GM15510 (cell line): ENCODE results near the gene PLCE1.

Experiments used
- POLR2A ChIP-seq: IDR thresholded peaks from 3 replicates; pipeline ENCODE4 v1.6.1; 2011; ENCODE audit warnings: borderline replicate concordance; ENCODE audit not compliant: insufficient read length; ENCODE audit errors: extremely low read depth

PLCE1 gene

DNA sequence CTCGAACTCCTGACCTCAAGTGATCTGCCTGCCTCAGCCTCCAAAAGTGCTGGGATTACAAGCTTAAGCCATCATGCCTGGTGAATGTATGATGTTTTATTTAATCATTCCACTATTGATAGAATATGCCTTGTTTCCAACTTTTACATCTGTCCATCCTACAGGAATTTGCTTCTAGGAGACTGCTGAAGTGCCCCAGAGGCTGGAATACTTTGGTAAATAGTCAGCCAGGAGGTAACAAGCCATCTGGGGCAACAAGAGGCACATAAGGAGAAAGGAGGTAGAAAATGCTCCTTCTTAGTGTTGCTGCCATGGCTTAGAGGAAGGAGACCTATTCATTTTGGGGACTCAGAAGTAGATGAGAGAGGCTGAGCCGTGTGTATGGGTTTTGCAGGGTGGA lies 14.8 kb downstream of the PLCE1 start:
- TF ChIP-seq POLR2A, result no peak

DNA sequence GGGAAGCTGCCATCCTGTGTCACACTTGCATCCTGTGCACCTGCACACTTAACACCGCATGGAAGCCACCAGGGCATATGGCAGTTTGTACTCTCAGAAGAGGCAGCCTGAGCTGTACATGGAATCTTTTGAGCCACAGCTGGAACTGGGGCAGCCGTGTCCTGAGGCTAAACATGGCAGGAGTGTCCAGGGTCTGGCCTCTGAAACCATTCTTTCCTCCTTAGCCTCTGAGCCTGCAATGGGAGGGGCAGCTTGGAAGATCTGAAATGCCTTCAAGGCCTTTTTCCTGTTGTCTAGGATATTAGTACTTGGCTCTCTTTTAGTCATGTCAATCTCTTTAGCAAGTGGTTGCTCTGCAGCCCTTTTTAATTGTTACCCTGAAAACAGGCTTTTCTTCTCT lies 16.4 kb downstream of the PLCE1 start:
- no peak for TF ChIP-seq POLR2A

DNA sequence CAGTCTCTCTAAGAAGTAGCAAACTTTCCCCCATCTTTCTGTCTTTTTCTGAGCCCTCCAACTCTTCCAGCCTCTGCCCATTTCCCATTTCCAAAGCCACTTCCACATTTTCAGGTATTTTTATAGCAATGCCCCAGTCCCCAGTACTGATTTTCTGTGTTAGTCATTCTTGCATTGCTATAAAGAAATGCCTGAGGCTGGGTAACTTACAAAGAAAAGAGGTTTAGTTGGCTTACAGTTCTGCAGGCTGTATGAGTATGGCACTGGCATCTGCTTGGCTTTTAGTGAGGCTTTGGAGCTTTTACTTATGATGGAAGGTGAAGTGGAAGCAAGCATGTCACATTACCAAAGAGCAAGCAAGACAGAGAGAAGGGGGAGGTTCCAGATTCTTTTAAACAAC lies 17.2 kb downstream of the PLCE1 start:
- TF ChIP-seq POLR2A, result no peak

DNA sequence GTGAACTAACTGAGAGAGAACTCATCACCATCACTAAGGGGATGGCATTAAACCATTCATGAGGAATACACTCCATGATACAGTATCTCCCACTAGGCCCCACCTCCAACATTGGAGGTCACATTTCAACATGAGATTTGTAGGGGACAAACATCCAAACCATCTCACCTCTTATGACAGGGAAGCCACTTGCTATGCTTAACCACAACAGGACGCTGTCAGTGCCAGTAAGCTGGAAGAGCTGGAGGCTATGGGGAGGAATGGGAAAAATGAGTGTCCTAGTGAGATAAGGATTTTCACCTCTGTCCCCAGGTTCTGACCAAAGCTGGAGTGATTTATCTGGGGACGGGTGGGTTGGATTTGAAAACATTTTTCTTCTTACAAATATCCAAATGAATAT lies 17.6 kb downstream of the PLCE1 start:
- no peak for TF ChIP-seq POLR2A

DNA sequence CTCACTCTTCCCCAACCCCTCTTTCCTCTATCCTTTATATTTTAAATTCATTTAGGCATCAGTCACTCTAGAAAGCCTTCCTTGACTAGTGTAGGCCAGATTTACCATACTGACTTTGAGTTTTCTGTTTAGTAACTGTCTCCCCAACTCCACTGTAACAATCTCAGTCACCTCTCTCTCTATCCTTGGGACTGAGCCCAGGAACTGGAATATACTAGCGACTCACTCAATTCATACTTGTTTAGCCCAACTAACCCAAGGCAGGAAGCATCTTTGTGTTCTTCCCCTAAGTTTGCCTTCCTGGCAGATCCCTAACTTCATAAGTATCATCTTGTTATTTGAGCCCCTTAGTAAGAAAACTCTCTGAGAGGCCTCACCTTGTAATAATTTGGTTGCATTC lies 19.1 kb downstream of the PLCE1 start:
- TF ChIP-seq POLR2A, result no peak

DNA sequence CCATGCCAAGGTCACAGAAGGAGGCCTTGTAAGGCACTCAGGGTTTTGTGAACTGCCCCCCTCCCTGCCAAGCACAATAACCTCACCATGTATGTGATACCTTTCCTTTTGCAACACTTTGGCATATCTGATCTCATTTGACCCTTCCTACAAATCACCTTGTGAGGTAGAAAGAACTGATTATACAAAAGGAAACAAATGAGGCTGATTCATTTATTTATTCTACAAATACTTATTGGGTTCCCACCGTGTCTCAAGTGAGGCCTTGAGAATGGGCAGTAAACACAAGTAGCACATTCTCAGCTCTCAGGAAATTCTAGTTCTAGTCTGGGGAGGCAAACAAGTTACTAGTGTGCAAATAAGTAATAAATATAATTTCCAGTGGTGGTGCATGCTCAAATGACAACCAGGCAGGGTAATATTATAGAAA lies 19.6 kb downstream of the PLCE1 start:
- no peak for TF ChIP-seq POLR2A

DNA sequence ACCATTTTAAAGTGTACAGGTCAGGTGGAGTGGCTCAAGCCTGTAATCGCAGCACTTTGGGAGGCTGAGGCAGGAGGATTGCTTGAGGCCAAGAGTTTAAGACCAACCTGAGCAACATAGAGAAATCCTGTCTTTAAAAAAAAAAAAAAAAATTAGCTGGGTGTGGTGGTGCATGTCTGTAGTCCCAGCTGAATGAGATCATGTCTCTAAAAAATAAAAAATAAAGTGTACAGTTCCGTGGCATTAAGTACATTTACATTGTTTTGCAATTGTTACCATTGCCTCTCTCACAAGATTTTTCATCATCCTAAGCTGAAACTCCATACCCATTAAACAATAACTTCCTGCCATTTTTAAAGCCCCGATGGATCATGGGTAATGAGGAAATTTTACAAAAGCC lies 20.6 kb downstream of the PLCE1 start:
- TF ChIP-seq POLR2A, result no peak

DNA sequence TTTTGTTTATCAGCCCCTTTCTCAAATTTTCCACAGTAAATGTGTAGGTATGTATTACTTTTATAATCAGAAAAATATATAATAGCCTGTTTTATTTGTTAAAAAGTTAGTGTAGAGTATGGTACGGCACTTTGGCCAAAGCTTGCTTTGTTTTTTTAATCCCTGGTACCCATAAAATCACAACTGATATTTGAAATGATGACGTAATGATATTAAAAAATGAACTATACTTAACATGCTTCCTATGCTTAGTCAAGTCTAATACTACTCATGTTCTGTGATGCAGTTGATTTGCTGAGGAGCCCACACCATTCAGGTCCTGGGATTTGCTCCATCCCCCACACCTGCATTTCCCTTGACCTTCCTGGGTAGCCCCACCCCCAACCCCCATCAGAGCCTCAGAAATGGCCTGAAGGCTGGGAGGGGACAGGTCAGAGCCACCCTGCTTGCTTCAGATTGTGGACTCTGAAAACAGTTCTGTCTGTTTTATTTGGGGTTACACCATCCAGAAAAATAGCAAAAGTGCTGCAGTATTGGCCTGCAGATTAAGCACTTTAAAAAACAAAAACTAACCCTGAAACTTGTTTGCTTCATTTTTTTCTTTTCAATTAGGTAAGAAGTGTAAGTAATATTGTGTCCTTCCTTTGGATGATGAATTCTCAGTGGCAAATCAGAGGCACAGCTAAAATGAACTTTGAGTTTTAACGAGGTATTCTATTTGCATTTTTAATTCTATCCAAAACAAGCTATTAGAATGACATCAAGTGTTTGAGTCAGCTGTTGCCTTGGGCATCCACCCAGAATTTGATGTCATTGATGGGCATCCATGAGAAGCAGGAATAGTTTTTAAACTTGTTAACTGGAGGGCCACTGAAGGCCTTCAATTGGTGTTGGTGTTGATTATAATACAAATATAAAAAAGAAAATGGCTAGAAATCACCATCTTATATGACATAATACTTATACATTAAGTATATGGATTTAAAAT lies 23.3 kb downstream of the PLCE1 start:
- no peak for TF ChIP-seq POLR2A

DNA sequence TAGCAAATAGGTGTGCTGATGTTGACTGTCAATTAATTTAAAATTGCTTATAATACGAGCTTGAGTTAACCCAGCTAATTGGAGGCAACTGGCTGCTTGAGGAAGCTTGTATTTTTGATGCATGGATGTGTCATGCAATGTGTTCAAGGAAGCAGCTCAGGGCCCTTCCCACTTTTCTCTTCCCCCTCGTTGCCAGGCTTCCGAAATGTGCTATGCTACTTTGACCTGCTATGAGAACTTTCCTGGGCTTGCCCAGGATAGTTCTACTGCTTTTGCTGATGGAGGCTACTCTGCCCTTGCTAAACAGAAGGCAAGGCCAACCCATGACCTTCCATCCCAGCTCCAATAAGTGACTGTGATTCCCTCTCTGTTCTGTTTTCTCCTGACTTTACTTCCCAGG lies 24.4 kb downstream of the PLCE1 start:
- TF ChIP-seq POLR2A, result no peak

DNA sequence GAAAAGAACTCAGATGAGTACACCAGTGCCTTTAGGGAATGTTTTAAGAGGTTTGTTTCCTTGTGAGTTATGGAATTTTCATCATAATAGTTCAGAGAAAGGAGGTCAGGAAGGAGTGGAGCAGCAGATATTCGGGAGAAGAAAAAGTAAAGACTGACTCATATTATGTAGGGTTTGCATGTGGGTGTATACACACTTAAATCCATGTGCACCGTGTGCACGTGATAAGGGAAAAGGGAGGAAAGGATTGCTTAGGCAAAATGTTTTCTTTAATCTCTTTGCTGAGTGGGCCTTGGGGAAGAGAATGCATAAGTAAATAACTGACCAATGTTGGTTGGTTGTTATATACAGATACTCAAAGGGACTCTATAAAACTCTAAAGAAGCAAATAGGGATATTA lies 30.2 kb downstream of the PLCE1 start:
- TF ChIP-seq POLR2A, result no peak

DNA sequence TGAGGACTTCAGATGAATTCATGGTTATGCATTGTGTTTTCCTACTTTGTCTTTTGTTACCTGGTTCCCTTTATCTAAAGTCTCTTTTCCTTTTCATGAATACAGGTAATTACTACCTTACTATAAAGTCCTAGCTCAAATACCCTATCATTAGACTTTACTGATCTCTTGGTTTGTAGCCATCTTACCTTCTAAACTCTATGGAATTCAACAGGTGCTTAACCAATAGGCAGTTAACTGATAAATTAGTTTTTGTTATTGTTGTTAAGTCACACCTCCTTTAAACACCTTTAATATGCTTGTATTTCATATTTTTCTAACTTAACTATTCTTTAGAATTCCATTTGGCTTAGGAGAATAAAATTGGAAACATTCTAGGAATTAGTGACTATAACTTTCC lies 30.7 kb downstream of the PLCE1 start:
- TF ChIP-seq POLR2A, result no peak

DNA sequence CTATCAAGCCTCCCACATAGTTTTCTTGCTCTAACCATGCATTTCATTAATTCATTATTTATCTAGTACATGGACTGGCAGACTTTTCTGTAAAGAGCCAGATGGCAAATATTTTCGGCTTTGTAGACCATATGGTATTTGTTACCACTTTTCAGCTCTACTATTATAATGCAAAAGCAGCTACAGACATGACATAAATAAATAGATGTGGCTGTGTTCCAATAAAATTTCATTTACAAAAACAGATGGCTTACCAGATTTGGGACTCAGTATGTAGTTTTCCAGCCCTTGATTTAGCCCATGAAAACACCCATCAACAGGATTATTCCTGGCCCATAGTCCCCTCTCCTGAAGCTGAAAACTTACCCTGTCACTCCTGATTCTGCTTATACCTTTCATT lies 32.1 kb downstream of the PLCE1 start:
- TF ChIP-seq POLR2A, result no peak

DNA sequence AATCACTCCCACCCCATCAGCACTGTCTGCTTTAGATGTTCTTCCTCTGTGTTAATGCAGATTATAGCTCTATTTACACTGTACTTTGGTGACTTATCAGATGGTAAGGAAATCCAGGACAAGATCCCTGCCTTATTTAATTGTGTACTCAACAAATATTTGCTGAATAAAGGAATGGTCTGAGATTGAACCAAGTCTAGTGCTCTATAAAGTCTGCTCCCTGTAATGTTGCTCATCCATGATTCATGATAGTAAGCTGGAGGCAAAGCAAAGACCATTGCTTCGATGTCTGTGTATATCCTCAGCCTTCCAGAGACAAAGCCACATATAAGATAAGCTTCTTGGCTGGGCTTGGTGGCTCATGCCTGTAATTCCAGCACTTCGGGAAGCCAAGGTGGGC lies 33.5 kb downstream of the PLCE1 start:
- TF ChIP-seq POLR2A, result no peak

DNA sequence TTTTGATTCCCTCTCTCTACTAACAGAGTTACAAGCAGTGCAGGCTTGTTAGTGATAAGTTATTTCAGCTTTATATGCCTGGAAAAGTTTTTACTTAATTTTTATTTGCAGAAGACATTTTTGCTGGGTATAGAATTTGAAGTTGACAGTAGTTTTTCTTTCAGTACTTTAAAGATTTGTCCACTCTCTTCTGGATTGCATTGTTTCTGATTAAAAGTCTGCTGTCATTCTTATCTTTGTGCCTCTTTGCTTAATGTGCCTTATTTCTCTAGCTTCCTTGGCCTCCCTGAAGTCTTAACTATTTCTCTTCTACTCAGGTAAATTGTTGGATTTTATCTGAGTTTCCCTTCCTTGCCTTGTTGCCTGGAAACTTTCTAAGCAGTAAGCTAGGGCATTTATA lies 36.2 kb downstream of the PLCE1 start:
- no peak for TF ChIP-seq POLR2A

DNA sequence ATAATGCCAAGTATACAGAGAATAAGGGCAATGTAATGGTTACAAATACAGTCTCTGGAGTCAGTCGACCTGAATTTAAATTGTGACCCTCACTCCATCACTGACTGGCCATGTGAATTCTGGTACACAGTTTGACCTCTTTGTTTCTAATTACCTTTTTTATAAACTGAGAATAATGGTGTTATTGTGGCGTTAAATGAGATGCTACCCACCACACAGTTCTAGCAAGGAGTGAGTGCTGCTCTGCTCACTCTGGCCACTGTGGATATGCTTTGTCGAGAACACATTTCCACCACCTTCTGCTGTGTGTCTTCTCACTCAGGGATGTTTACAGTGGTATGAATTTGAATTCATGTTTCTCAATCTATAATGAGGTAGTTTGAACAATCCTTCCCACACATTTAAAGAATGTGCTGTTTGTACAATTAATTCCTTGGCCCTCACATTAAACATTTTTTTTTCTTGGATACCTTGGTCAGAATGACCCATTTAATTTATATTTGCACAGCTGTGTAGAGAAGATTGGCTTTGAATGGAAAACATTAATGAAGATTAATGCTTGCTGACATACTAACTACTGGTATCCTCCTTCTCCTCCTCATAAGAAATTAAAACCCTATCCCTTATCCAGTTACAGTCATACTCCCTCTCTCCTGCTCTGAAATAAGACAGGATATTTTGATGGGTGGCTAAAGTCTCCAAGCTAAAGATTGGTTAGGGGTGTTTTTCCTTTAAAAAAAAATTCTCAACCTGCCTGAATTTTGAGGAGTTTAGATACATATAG lies 42.4 kb downstream of the PLCE1 start:
- TF ChIP-seq POLR2A, result no peak

DNA sequence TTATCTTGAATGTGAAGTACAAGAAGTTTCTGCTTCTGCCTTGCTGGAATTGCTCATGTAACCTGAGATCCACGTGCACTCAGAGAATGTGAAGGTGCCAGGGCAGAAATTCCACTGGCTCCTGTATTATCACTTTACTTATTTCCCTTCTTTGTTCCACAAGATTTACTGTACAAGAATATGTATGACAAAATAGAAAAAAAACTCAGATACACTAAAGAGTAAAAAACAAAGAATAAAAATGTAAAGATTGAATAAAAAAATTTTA lies 43.0 kb downstream of the PLCE1 start:
- no peak for TF ChIP-seq POLR2A
